HG03575 (cell line): ENCODE measurements around the gene PWWP2B.
"Not testable (repeated sequence)": the region's sequence is repeated elsewhere in the genome, so short reads cannot be mapped to it uniquely, and the experiment has no call there.

ENCODE experiments used
- ATAC-seq: cut with Tn5 transposase; IDR thresholded peaks from one replicate; pipeline ENCODE4 v1.9.1; 2021; ENCODE audit not compliant: unreplicated experiment, insufficient number of reproducible peaks, low FRiP score; ENCODE audit errors: extremely low read depth

PWWP2B gene

DNA sequence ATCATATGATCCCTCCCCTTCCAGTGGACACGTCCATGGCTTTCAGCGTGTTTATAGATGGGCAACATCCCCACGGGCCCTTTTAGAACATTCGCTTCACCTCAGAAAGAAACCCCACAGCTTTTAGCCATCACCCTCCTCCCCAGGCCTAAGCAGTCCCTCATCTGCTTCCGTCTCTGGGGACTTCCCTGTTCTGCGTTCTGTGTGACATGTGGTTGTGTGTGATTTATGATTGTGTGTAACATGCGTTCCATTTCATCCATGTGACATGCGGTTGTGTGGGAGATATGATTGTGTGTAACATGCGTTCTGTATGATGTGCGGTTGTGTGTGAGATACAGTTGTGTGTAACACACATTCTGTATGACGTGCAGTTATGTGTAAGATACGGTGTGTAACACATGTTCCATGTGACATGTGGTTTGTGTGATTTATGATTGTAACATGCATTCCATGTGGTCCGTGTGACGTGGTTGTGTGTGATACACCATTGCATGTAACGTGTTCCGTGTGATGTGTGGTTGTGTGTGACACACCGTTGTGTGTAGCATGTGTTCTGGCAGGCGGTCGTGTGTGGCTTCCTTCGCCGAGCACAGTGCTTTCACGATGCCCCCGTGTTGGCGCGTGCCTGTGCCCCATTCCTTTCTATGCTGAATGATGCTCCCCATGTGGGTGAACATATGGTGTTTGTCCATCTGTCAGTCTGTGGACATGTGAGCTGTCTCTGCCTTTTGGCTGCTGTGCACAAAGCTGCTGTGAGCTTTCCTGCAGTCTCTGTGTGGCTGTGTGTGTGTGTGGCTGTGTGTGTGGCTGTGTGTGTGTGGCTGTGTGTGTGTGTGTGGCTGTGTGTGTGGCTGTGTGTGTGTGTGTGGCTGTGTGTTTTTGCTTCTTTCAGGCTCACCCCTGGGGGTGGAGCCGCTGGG lies 26.2 kb downstream of the PWWP2B start:
- no peak for ATAC-seq

DNA sequence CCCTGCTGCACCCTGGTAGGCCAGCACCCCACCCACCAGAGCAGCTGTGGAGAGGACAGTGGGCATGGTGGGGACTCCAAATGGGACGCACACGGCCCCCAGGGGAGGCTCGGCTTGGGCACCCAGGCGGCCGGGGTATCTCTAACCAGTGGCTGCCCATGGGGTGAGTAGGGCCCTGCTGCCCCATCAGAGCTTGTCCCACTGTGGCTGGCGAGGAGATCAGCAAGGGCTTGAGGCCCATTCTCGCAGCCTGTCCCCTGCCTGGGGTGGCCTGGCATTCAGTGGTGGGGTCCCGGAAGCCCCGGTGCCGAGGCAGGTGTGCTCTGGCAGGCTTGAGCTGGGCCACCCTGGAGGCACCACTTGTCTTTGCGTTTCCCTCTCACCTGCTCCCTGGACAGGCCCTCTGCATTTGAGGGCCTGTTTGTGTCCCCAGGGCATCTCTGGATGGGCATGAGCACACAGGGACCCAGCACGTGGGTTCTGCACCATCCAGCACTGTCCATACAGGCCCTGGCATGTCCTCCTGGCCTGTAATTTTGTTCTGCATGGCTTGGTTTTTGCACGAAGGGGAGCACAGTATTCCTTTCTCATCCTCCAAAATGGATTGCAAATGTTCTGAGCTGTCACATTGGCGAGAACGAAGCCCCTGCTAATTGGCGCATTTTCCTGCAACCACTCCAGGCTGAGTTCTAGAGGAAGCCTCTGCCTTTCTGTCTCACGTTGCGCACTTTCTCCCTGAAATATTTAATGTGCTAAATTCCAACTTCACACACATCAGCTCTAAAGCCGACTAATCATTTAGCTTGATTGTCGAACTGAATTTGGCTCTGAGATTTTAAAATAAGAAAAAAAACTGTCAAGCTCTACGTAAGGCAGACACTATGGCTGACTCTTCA lies 27.2 kb downstream of the PWWP2B start:
- no peak for ATAC-seq

DNA sequence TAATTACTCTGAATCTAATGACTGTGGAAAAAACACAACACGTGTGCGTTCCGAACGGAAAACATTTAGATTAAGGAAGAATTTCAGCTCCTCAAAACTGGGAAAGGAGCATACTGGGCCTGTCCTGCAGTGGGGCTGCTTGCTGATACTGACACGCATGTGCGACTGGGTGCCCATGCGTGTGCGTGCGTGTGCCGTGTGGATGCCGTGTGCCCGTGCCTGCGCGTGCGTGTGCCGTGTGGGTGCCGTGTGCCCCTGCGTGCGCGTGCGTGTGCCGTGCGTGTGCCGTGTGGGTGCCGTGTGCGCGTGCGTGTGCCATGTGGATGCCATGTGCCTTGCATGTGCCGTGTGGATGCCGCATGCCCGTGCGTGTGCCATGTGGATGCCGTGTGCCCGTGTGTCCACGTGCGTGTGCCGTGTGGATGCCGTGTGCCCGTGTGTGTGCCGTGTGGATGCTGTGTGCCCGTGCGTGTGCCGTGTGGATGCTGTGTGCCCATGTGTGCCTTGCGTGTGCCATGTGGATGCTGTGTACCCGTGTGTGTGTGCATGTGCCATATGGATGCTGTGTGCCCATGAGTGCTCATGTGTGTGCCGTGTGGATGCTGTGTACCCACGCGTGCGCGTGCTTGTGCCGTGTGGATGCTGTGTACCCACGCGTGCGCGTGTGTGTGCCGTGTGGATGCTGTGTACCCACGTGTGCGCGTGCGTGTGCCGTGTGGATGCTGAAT lies 28.2 kb downstream of the PWWP2B start:
- ATAC-seq = no peak

DNA sequence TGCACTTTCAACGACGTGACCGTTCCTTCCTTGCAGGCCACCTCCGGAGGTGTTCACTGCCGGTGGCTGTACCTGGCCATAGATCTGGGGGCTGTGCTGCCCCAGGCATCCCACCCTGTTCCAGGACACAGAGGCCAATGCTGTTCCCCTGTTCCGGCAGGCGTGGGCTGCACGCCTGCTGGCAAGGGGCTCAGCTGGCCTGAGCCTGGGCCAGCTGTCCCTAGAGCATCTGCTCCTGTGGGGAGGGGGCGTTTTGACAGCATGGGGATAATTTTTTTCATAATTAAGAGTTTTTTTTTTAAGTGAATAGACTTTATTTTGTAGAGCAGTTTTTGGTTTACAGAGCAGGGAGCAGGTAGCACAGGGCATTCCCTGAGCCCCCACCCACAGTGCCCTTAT lies 28.8 kb downstream of the PWWP2B start:
- no peak for ATAC-seq

DNA sequence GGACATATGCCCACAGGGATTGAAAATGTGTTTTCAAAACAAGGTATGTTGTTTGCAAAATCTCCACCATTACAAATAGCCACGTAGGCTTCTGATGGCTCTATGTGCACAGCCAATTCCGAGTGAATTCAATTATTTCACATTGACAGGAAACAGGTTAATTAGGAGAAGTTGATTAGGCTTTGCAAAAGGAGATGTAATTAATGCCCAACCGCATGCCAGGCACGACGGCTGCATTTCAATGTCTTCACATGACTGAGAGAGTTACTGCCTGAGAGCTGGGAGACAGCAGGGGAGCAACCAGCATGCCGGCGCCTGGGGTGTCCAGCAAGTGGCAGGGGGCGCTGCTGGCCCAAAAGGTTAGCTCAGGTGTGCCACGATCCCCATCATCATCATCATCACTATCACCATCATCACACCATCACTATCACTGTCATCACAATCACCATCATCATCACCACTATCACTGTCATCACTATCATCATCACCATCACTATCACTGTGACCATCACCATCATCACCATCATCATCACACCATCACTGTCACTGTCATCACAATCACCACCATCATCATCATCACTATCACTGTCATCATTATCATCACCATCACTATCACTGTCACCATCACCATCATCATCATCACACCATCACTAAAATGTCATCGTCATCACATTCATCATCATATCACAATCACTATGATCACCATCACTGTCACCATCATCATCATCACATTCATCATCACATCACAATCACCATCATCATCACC lies 30.2 kb downstream of the PWWP2B start:
- no peak for ATAC-seq

DNA sequence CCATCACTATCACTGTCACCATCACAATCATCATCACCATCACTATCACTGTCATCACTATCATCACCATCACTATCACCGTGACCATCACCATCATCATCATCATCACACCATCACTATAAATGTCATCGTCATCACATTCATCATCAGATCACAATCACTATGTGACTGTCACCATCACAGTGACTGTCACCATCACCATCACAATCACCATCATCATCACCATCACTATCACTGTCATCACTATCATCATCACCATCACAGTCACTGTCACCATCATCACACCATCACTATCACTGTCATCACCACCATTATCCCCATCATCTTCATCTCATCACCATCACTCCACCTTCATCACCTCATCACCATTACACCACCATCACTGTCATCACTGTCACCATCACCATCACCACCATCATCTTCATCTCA lies 31.0 kb downstream of the PWWP2B start:
- ATAC-seq = no peak

DNA sequence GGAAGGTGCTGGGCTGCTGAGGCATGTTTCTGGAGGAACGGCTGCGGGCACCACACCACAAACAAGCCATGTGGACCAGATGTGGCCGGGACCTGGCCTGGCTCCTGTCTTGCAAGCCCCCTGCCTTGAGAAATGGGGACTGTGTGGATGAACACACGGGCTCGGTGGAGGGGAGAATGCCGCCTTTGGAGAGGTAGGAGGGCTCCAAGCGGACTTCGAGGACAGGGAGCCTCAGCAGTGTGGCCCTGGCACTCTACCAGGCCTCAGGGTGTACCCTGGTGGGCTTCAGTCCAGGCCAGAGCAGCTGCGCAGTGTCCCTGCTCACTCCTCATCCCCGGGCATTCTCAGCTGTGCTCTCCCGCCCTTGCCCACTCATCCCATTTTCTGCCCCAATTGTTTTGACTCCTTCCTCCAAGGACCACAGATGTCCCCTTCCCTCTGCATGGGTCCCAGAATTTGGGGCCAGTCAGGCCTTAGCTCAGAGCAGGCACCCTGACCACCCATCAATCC lies 31.5 kb downstream of the PWWP2B start:
- ATAC-seq = no peak

DNA sequence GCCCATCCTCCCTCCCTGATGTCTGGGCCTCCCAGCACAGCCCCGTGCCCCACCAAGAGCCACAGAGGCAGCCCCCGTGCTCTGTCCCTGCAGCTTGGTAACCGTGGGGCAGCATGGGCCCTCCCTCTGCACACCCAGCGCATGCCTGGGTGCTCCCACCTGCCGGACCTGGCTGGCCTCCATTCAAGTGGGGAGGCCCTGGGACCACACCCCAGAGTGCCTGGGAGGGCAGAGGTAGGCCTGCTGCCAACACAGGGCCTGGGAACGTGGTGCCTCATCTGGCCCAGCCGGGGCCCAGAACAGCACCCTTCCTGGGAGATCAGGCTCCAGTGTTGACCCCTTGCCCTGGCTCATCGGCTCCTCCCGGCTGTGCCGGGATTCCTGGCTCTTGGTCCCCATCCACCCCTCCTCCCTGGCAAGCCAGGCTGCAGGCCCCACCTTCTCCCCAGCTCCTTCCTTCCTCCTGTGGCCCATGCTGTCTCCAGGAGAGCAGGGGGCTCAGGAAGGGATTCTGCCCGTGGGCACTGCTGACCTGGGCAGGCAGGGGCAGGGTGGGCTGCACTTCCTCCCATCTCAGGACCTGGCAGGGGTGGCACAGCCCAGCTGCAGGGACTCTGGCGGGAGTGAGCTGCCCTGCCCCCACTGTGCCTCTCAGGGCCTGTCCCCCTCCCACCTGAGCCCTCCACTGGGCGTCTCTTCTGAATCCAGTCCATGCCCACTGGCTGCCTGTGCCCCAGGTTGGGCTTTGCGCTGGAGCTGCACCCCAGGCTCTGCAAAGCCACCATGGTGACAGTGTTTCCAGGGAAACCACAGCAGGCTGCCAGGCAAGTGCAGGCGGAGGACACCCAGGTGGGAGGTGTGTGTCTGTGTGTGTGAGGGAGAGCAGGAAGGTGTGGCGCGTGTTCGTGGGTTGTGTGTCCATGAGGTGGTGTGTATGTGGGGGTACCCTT lies 32.6 kb downstream of the PWWP2B start:
- ATAC-seq = no peak

DNA sequence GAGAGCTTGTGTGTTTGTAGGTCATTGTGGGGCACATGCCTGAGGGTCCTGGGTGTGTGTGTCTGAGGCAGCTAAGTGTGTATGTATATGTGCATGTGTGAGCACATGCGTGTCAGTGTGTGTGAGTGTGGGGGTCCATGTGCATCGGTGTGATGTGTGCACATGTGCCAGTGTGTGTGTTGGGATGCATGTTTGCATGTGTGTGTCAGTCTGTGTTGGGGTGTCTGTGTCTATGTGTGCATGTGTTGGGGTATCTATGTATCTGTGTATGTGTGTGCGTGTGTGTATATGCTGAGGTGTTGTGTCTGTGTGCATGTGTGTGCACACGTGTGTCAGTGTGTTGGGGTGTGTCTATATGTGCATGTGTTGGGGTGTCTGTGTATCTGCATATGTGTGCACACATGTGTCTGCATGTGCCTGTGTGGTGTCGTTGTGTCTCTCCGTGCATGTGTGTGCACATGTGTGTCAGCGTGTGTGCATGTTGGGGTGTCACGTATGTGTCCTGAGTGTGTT lies 33.3 kb downstream of the PWWP2B start:
- no peak for ATAC-seq

DNA sequence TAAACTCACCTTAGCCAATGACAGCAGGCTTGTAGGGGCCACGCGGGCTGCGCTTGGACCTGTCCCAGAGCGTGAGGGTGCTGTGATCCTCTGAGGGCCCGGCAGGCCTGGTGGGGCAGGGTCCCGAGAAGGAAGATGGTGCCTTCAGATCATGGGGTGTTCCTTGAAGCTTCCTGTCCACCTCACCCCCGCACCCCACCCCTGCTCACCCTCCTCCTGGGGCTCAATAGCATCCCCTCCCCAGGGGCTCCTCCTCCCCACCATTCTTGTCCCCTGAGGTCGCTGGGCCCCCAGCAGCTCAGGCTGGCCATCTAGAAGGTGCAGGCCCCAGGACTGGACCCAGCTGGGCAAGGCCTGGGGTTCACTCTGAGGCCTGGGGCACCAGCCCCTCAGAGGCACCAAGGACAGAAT lies 33.9 kb downstream of the PWWP2B start:
- ATAC-seq = no peak

DNA sequence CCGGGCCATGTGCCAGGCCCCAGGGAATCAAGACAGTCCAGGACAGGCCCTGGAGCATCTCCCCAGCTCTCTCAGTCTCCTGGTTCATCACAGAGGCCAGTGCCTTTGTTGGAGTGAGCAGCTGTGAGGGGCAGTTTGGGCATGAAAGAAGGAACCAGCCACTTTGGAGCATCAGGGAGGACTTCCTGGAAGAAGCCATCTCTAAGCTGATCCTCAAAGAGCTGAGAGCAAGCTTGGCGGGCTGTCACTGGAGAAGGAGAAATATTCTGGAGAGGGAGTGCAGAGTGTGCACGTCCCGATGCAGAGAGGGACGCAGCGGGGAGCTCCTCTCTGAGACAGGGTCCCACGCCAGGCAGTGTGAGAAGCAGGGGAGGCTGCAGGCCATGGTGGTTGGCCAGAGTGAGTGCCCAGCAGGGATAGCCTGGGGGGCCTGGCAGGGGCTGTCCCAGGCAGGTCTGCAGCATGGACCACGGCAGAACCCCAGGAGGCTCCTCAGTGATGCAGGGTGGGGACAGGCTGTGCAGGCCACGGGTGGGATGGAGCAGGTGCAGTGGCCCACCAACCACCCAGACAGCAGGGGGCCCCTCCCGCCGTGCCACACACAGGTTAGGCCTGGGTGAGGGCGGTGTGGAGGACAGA lies 34.7 kb downstream of the PWWP2B start:
- no peak for ATAC-seq

DNA sequence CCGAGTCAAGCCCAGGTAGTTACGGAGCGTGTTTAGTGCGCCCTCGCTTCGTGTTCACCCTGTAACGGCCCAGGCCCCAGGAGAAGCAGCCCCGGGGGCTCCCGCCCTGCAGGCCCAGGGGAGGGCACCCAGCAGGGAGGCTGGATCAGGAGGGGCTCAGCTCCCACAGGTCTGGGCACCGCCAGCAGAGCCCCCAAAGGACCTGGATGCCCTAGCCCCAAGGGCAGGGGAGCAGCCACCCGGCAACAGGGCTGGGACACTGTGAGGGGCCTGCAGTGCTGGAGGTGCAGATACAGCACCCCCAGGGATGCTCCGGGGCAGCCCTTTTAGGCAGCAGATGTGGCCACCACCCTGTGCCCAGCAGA lies 35.2 kb downstream of the PWWP2B start:
- ATAC-seq = no peak

DNA sequence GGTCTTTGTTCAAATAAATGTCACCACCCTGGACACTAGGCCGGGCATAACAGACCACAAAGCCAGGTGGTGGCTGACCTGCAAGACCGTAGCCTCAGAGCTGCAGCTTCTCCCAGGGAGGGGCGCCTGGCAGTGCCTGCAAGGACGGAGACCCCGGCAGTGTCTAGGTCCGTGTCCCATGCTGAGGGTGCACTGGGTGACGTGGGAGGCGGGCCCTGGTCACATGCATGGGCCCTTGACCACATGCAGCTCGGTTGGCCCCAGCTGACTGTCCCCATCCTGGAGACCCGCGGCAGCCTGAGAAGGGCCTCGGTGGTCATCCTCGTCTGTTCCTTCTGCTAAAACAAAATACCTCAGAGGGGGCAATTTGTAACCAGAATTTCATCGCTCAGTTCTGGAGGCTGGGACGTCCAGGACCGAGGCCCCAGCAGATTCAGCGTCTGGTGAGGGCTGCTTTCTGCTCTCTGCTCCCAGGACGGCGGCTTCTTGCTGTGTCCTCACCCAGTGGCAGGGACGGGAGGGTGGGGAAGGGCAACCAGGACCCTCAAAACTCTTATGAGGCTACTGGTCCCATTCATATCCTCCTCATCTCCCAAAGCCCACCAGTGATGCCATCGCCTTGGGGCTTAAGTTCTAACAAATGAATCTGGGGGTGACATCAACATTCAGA lies 36.8 kb downstream of the PWWP2B start:
- no peak for ATAC-seq

DNA sequence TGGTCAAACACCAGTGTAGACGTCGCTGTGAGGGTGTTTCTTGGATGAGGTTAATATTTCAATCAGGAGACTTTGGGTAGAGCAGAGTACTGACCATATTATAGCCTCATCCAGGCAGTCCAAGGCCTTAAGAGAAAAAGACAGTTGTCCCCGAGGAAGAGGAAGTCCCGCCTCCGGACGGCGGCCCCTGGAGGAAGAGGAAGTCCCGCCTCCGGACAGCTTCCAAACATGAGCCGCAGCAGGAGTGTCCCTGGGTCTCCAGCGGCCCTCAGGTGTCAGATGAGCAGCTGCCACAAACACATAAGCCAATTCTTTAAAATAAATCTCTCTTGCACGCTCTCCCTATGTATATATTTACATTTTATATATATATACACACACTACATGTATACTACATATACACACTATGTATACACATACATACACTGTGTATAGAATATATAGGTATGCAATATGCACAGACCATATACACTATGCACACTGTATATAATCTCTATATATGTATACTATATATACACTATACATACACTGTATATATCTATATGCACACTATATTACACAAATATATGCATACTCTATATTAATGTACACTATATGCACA lies 37.5 kb downstream of the PWWP2B start:
- no peak for ATAC-seq

DNA sequence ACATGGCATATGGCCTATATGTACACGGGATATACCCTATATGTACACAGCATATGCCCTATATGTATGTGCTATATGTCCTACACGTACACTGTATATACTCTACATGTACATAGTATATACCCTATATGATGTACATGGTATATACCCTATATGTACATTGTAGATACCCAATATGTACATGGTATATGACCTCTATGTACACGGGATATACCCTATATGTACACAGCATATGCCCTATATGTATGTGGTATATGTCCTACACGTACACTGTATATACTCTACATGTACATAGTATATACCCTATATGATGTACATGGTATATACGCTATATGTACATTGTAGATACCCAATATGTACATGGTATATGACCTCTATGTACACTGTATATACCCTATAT lies 38.3 kb downstream of the PWWP2B start:
- not testable (repeated sequence) for ATAC-seq

DNA sequence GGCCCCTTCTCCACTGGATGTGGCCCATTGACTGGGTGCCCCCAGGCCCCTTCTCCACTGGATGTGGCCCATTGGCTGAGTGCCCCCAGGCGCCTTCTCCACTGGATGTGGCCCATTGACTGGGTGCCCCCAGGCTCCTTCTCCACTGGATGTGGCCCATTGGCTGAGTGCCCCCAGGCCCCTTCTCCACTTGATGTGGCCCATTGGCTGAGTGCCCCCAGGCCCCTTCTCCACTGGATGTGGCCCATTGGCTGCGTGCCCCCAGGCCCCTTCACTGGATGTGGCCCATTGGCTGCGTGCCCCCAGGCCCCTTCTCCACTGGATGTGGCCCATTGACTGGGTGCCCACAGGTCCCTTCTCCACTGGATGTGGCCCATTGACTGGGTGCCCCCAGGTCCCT lies 39.1 kb downstream of the PWWP2B start:
- not testable (repeated sequence) for ATAC-seq
